GM12878 (cell line): Measurements from ENCODE around the gene ZNF407. TPM values are rescaled to one million over a fixed set of nuclear protein-coding genes. Genes with fewer than 3 reads are reported as not detected.
A peak's percentile ranks its signal among the peaks of the same experiment; 100 is the strongest.

Experiments
- ATAC-seq: fragments of 200-7000 bp; cut with Tn5 transposase; 3 replicates; pipeline ENCODE4 v1.9.1; 2020; ENCODE audit warnings: mild to moderate bottlenecking, moderate library complexity
- BruUV-seq: library from RNA; stranded (reverse); fragments of 400-500 nt; replicated peaks from 2 replicates; lab custom pipeline; 2021; lab: Mats Ljungman, UMichigan
- CTCF ChIA-PET: fragments of 300-600 bp; sonication (Branson Sonifier 250); formaldehyde crosslinking; extraction: SDS; loops from one replicate; lab custom pipeline; 2021; ENCODE audit warnings: inconsistent platforms; lab: Yijun Ruan, JAX
- POLR2A ChIA-PET: fragments of 350-600 bp; formaldehyde crosslinking; extraction: SDS; loops from one replicate; lab custom pipeline; 2021; ENCODE audit warnings: inconsistent platforms; lab: Charles Lee
- RAD21 ChIA-PET: fragments of 300-600 bp; sonication (Branson Sonifier 250); formaldehyde crosslinking; loops from one replicate; lab custom pipeline; 2023; ENCODE audit warnings: antibody characterized with exemption; ENCODE audit not compliant: unreplicated experiment; lab: Charles Lee
- SMC1A ChIA-PET: fragments of 300-600 bp; sonication (Branson Sonifier 250); formaldehyde crosslinking; loops from one replicate; lab custom pipeline; 2023; ENCODE audit not compliant: unreplicated experiment, uncharacterized antibody; lab: Charles Lee
- DNase-seq: peaks from one replicate; pipeline ENCODE4 v3.0.0-alpha.2; 2011; ENCODE audit warnings: low read depth, low spot score
- FAIRE-seq: peaks from 3 replicates; lab custom pipeline; 2011; peaks lifted over from hg19 to GRCh38; lab: Jason Lieb, UNC
- H2AFZ ChIP-seq: 2 replicates; pipeline ENCODE4 v1.6.0; 2011; ENCODE audit warnings: low read depth, low read length, control low read depth; ENCODE audit not compliant: control insufficient read depth
- H3K27ac ChIP-seq: 2 replicates; pipeline ENCODE4 v1.5.1; 2011; ENCODE audit warnings: control low read depth; ENCODE audit not compliant: control insufficient read depth, insufficient read depth
- H3K27me3 ChIP-seq, 2 experiments: replicated peaks in 1 of 2; 2 replicates each; pipeline versions ENCODE4 v1.6.0 to v1.6.1; 2011; ENCODE audit warnings: low read length in 1 of 2; ENCODE audit not compliant: control insufficient read depth in 2 of 2, insufficient read depth in 2 of 2
- H3K36me3 ChIP-seq, 2 experiments: 2 replicates each; pipeline ENCODE4 v1.5.1; 2011; ENCODE audit warnings: low read length in 1 of 2; ENCODE audit not compliant: control insufficient read depth in 2 of 2, insufficient read depth in 2 of 2
- H3K4me1 ChIP-seq: 2 replicates; pipeline ENCODE4 v1.6.1; 2011; ENCODE audit warnings: mild to moderate bottlenecking, low read length, moderate library complexity, mixed read lengths; ENCODE audit not compliant: control insufficient read depth, insufficient read depth
- H3K4me2 ChIP-seq: 2 replicates; pipeline ENCODE4 v1.6.0; 2011; ENCODE audit warnings: control low read depth; ENCODE audit not compliant: control insufficient read depth, insufficient read depth
- H3K4me3 ChIP-seq: fragments of 200-600 bp; sonication (generic); 2 replicates; pipeline ENCODE4 v1.5.1; 2016
- H3K79me2 ChIP-seq: 2 replicates; pipeline ENCODE4 v1.6.0; 2011; ENCODE audit warnings: low read length; ENCODE audit not compliant: control insufficient read depth, insufficient read depth
- H3K9ac ChIP-seq: 2 replicates; pipeline ENCODE4 v1.8.0; 2011; ENCODE audit warnings: low read length, control low read depth, mixed read lengths; ENCODE audit not compliant: control insufficient read depth, insufficient read depth
- H3K9me3 ChIP-seq: replicated peaks from 3 replicates; pipeline ENCODE4 v1.5.1; 2011; ENCODE audit warnings: mild to moderate bottlenecking, low read length; ENCODE audit not compliant: control insufficient read depth, insufficient read depth
- H4K20me1 ChIP-seq: 2 replicates; pipeline ENCODE4 v1.6.0; 2011; ENCODE audit not compliant: control insufficient read depth, insufficient read depth
- BHLHE40 ChIP-seq, 2 experiments: fragments of 450-650 bp in 1 of 2; IDR thresholded peaks; 2 replicates each; pipeline ENCODE4 v1.6.1; 2011 to 2017; ENCODE audit warnings: low read depth in 2 of 2, borderline replicate concordance in 1 of 2, improper control_type of control experiment in 1 of 2, low read length in 1 of 2, mild to moderate bottlenecking in 1 of 2
- CHD1 ChIP-seq: IDR thresholded peaks from 2 replicates; pipeline ENCODE4 v1.6.1; 2012; ENCODE audit warnings: low read depth, low read length, improper control_type of control experiment
- EED ChIP-seq: sonication (generic); IDR thresholded peaks from 2 replicates; pipeline ENCODE4 v1.6.1; 2016; ENCODE audit warnings: antibody characterized with exemption, low read depth
- GATAD2B ChIP-seq: fragments of 450-650 bp; conservative IDR thresholded peaks from 2 replicates; pipeline ENCODE4 v1.6.1; 2017; ENCODE audit warnings: low read depth, mild to moderate bottlenecking, moderate library complexity
- MTA2 ChIP-seq: fragments of 450-650 bp; IDR thresholded peaks from 2 replicates; pipeline ENCODE4 v1.6.1; 2016; ENCODE audit warnings: low read depth, mild to moderate bottlenecking, moderate library complexity
- MXI1 ChIP-seq: fragments of 150-350 bp; IDR thresholded peaks from 2 replicates; pipeline ENCODE4 v1.6.1; 2011; ENCODE audit warnings: low read depth, mild to moderate bottlenecking, inconsistent platforms, low read length, improper control_type of control experiment
- MYC ChIP-seq: IDR thresholded peaks from 2 replicates; pipeline ENCODE4 v1.6.1; 2011; ENCODE audit warnings: mild to moderate bottlenecking, low read length, moderate library complexity, inconsistent platforms; ENCODE audit not compliant: insufficient read depth, insufficient replicate concordance, insufficient read length, severe bottlenecking
- NBN ChIP-seq: fragments of 450-650 bp; IDR thresholded peaks from 2 replicates; pipeline ENCODE4 v1.6.1; 2016
- RCOR1 ChIP-seq: conservative IDR thresholded peaks from 2 replicates; pipeline ENCODE4 v1.6.1; 2012; ENCODE audit warnings: low read depth, low read length, improper control_type of control experiment
- RUNX3 ChIP-seq: IDR thresholded peaks from 2 replicates; pipeline ENCODE4 v1.6.1; 2012; ENCODE audit warnings: low read length, inconsistent platforms
- YY1 ChIP-seq: IDR thresholded peaks from 2 replicates; pipeline ENCODE4 v1.6.1; 2011; ENCODE audit warnings: low read depth, mild to moderate bottlenecking, low read length
- ZBED1 ChIP-seq: IDR thresholded peaks from 2 replicates; pipeline ENCODE4 v1.6.1; 2016; ENCODE audit warnings: borderline replicate concordance
- ZNF207 ChIP-seq: fragments of 450-650 bp; IDR thresholded peaks from 2 replicates; pipeline ENCODE4 v1.6.1; 2014; ENCODE audit warnings: antibody characterized with exemption, mild to moderate bottlenecking, borderline replicate concordance
- WGBS: methylation state at CpG from one replicate; pipeline ENCODE4 v1.1.6; 2016; ENCODE audit warnings: low lambda C conversion rate; ENCODE audit not compliant: insufficient replicate concordance, insufficient coverage; ENCODE audit errors: missing lambda C conversion rate; 5-methylcytosine and 5-hydroxymethylcytosine counted together
- in situ Hi-C: fragments of 300-500 bp; cut with MboI; formaldehyde crosslinking; loops from 9 replicates; pipeline ENCODE4 v1.14.3; 2018; ENCODE audit warnings: mixed read lengths
- intact Hi-C: fragments of 100-400 bp; cut with micrococcal nuclease; formaldehyde crosslinking; loops from one replicate; pipeline ENCODE4 v1.14.2; 2022; ENCODE audit not compliant: unreplicated experiment
- polyA plus RNA-seq, 11 experiments: library from polyadenylated mRNA; depleted of rRNA in 4 of 11; unstranded in 6 of 11; stranded (reverse) in 5 of 11; fragments of >200 nt; fragmentation: Nextera tagmentation in 4 of 11; fragmentation: Illumina TruSeq in 1 of 11; extraction: Ambion mirVana in 4 of 11; extraction: Trizol in 1 of 11; gene quantifications; 1 replicate in 1 of 11; 2 replicates in 10 of 11; pipeline versions ENCODE4 v1.2.1 to v1.2.3, GENCODE V29; 2011 to 2016; ENCODE audit warnings: inconsistent platforms in 2 of 11, missing spikeins in 2 of 11, low read depth in 1 of 11
- total RNA-seq, 4 experiments: library from RNA; depleted of rRNA in 3 of 4; stranded (reverse); fragments of >200 nt in 3 of 4; fragmentation: Illumina TruSeq in 1 of 4; extraction: Trizol in 1 of 4; gene quantifications; 2 replicates each; pipeline versions ENCODE4 v1.2.1 to v1.2.3, GENCODE V29; 2013 to 2021
- TF ChIP-seq, protein P1 (sequence below): fragments of 450-650 bp; conservative IDR thresholded peaks from 2 replicates; pipeline ENCODE4 v1.6.1; 2017; ENCODE audit warnings: mild to moderate bottlenecking, moderate library complexity
- TF ChIP-seq, protein P2 (sequence below): IDR thresholded peaks from 2 replicates; pipeline ENCODE4 v1.6.1; 2012; ENCODE audit warnings: low read depth, low read length, improper control_type of control experiment

ZNF407 gene
- total and polyA plus RNA-seq, 10 of the 15 experiments (the other 5 are each of a cell fraction or from before 2014, with no cell fraction given): 0.69 to 11.6 (median 5.3) TPM

DNA sequence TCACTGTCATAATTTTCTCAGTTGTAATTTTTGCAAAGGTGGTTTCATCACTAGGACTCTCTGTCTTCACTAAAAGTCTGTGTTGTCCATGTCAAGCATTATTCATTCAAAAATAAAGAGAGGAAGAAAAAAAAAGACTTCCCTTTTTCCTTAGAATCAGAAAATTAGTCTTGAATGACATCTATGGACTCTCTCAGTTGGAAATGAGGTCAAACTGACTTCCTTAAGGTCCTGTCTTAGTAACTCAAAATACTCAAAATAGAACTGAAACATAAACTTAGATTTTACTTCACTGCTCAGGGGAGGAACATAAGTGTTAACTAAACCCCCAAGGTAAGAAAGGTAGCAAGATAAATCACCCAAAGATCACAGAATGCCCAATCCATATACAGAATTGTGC, 2.2 kb upstream of the ZNF407 start (continued):
- TF ChIP-seq ZNF207: no peak
- peak; percentile 44; the same call in 1 of the 2 replicates for TF ChIP-seq RUNX3
- no peak for TF ChIP-seq MTA2
- TF ChIP-seq RCOR1: no peak

DNA sequence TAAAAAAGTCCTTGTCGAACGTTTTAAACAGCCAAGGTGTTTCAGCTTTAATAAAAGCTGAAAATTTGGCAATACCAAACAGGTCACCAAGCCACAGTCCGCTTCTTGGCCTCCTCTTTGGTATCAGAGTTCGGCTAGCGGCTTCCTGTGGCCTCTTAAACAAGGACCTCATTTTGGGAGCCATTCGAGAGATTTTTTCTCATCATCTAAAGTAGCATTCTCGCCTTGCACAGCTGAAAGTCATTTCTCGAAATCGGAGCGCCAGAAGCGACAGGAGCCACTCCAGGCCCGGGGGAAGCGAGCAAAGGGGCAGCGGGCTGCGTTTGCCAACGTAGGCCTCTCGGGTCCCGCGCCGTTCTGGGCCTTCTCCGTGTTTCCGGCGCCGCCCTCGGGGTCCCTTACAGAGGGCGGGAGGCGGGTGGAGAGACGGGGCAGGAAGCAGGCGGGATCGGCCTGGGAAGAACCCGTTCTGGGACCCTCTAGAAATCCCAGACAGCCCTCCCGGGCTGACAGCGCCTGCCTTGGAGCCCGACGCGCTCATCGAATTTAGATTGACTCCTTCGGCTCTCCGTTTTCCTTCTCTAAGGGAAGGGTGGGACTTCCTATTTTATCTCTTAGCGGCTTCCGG, 522 bp upstream of the ZNF407 start:
- H4K20me1 ChIP-seq: no peaks in the 10 kb centered on the region
- BruUV-seq: TSS peak; percentile 68
- intact Hi-C loops (loop anchor here (1.0 to 5.0 kb wide), 3 partner anchors 101 to 1895 kb away; partner anchors contain the start of genes CNDP2 and TSHZ1), in situ Hi-C loops (loop anchor here (5.0 kb wide), 1 partner anchor 100 kb away; the partner anchor contains the start of gene CNDP2)
- CTCF ChIA-PET: no interaction called here
- H3K79me2 ChIP-seq: peaks cover 60% of the 10 kb centered on the region
- H3K27me3 ChIP-seq: no peaks in the 10 kb centered on the region
- POLR2A ChIA-PET: interaction anchor here (0.6 to 1.7 kb wide), 7 partner anchors 13 to 420 kb away, joined by 3 to 5 read pairs (median 3); partner anchors contain the start of gene CNDP2
- peaks cover 7% of the 10 kb centered on the region for H3K4me1 ChIP-seq
- SMC1A ChIA-PET: interaction anchor here (1.2 to 1.6 kb wide), 3 partner anchors 22 to 272 kb away, joined by 3 read pairs; partner anchors contain the start of gene CNDP2
- peak overlapping the region; percentile 99 for H3K9ac ChIP-seq
- peak overlapping the region; percentile 99 for H3K27ac ChIP-seq
- peaks cover 0 to 7% of the 10 kb centered on the region in 2 experiments; a peak in 2 of 4 replicates for H3K36me3 ChIP-seq
- RAD21 ChIA-PET: no interaction called here
- peak overlapping the region; percentile 68 for H3K4me2 ChIP-seq
- peak overlapping the region; percentile 99 for H3K4me3 ChIP-seq
- ATAC-seq (peak; percentile 61), FAIRE-seq (no peak), DNase-seq (no peak)
- no peaks in the 10 kb centered on the region; the same call in 2 of the 3 replicates for H3K9me3 ChIP-seq
- H2AFZ ChIP-seq: peak overlapping the region; percentile 98
- under 1% methylated on average over 41 of the region's 41 CpGs for WGBS
- peak; percentile 26; the same call in 1 of the 2 replicates for TF ChIP-seq MXI1
- TF ChIP-seq ZBED1: no peak
- TF ChIP-seq NBN: peak; percentile 56; the same call in 1 of the 2 replicates
- peak; percentile 74; the same call in 1 of the 2 replicates for TF ChIP-seq GATAD2B
- TF ChIP-seq CHD1: no peak
- TF ChIP-seq, protein P1, sequence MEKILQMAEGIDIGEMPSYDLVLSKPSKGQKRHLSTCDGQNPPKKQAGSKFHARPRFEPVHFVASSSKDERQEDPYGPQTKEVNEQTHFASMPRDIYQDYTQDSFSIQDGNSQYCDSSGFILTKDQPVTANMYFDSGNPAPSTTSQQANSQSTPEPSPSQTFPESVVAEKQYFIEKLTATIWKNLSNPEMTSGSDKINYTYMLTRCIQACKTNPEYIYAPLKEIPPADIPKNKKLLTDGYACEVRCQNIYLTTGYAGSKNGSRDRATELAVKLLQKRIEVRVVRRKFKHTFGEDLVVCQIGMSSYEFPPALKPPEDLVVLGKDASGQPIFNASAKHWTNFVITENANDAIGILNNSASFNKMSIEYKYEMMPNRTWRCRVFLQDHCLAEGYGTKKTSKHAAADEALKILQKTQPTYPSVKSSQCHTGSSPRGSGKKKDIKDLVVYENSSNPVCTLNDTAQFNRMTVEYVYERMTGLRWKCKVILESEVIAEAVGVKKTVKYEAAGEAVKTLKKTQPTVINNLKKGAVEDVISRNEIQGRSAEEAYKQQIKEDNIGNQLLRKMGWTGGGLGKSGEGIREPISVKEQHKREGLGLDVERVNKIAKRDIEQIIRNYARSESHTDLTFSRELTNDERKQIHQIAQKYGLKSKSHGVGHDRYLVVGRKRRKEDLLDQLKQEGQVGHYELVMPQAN: peak; percentile 72
- TF ChIP-seq EED: peak; percentile 26; the same call in 1 of the 2 replicates
- TF ChIP-seq YY1: peak; percentile 39; the same call in 1 of the 2 replicates
- TF ChIP-seq ZNF207: peak; percentile 64; the same call in 1 of the 2 replicates
- TF ChIP-seq BHLHE40 (IDR thresholded peaks at IDR 0.05; ENCODE audit: borderline replicate concordance in 1 of 2, low read depth in 2 of 2, low read length in 1 of 2): peak in 1 of 2 experiments; percentile 11; a peak in 1 of 4 replicates
- no peak for TF ChIP-seq MYC
- TF ChIP-seq, protein P2, sequence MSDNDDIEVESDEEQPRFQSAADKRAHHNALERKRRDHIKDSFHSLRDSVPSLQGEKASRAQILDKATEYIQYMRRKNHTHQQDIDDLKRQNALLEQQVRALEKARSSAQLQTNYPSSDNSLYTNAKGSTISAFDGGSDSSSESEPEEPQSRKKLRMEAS: 0 out of 2 replicates have a peak, but pooled peaks have one; percentile 18
